HEK293 (cell line): ENCODE data around the gene NRP1.
A peak's percentile ranks its signal among the peaks of the same experiment; 100 is the strongest.

Source experiments
- BCL6B ChIP-seq: fragments of 450-650 bp; formaldehyde crosslinking; IDR thresholded peaks from 2 replicates; pipeline ENCODE4 v1.5.1; 2017; ENCODE audit warnings: missing biosample characterization, missing genetic modification characterization
- HOXD13 ChIP-seq: sonication (generic); formaldehyde crosslinking; IDR thresholded peaks from 2 replicates; pipeline ENCODE4 v1.8.0; 2022; ENCODE audit warnings: missing genetic modification reagents, borderline replicate concordance
- IKZF3 ChIP-seq: fragments of 450-650 bp; IDR thresholded peaks from 2 replicates; pipeline ENCODE4 v1.5.0; 2018; ENCODE audit warnings: missing biosample characterization, mild to moderate bottlenecking, missing genetic modification characterization, moderate library complexity
- KLF17 ChIP-seq: fragments of 450-650 bp; formaldehyde crosslinking; IDR thresholded peaks from 2 replicates; pipeline ENCODE4 v1.5.1; 2016; ENCODE audit warnings: missing biosample characterization, missing genetic modification characterization
- KLF8 ChIP-seq: fragments of 450-650 bp; formaldehyde crosslinking; IDR thresholded peaks from 2 replicates; pipeline ENCODE4 v1.5.1; 2016; ENCODE audit warnings: missing biosample characterization, missing genetic modification characterization
- SP7 ChIP-seq: fragments of 450-650 bp; formaldehyde crosslinking; IDR thresholded peaks from 2 replicates; pipeline ENCODE4 v1.5.1; 2016; ENCODE audit warnings: missing biosample characterization, missing genetic modification characterization
- ZBTB11 ChIP-seq: fragments of 450-650 bp; formaldehyde crosslinking; conservative IDR thresholded peaks from 2 replicates; pipeline ENCODE4 v1.5.1; 2016; ENCODE audit warnings: low read depth, missing biosample characterization, missing genetic modification characterization
- ZNF10 ChIP-seq: fragments of 450-650 bp; formaldehyde crosslinking; IDR thresholded peaks from 2 replicates; pipeline ENCODE4 v1.5.1; 2017; ENCODE audit warnings: missing biosample characterization, missing genetic modification characterization
- ZNF114 ChIP-seq: fragments of 450-650 bp; formaldehyde crosslinking; IDR thresholded peaks from 2 replicates; pipeline ENCODE4 v1.5.0; 2017; ENCODE audit warnings: missing biosample characterization, missing genetic modification characterization
- ZNF19 ChIP-seq: fragments of 450-650 bp; formaldehyde crosslinking; IDR thresholded peaks from 2 replicates; pipeline ENCODE4; 2016; ENCODE audit warnings: missing biosample characterization, missing genetic modification characterization, low read depth
- ZNF211 ChIP-seq: fragments of 450-650 bp; formaldehyde crosslinking; IDR thresholded peaks from 2 replicates; pipeline ENCODE4 v1.5.1; 2016; ENCODE audit warnings: low read depth, missing biosample characterization, missing genetic modification characterization
- ZNF221 ChIP-seq: fragments of 450-650 bp; formaldehyde crosslinking; IDR thresholded peaks from 2 replicates; pipeline ENCODE4 v1.5.1; 2017; ENCODE audit warnings: missing biosample characterization, missing genetic modification characterization, borderline replicate concordance
- ZNF335 ChIP-seq: fragments of 450-650 bp; formaldehyde crosslinking; conservative IDR thresholded peaks from 2 replicates; pipeline ENCODE4 v1.5.1; 2016; ENCODE audit warnings: missing biosample characterization, missing genetic modification characterization
- ZNF350 ChIP-seq: fragments of 450-650 bp; formaldehyde crosslinking; IDR thresholded peaks from 2 replicates; pipeline ENCODE4 v1.5.0; 2017; ENCODE audit warnings: missing biosample characterization, mild to moderate bottlenecking, missing genetic modification characterization
- ZNF404 ChIP-seq: fragments of 450-650 bp; formaldehyde crosslinking; IDR thresholded peaks from 2 replicates; pipeline ENCODE4 v1.5.1; 2017; ENCODE audit warnings: missing biosample characterization, missing genetic modification characterization
- ZNF548 ChIP-seq: fragments of 450-650 bp; formaldehyde crosslinking; IDR thresholded peaks from 2 replicates; pipeline ENCODE4 v1.5.1; 2016; ENCODE audit warnings: missing biosample characterization, missing genetic modification characterization
- ZNF571 ChIP-seq: fragments of 450-650 bp; formaldehyde crosslinking; IDR thresholded peaks from 2 replicates; pipeline ENCODE4 v1.5.0; 2017; ENCODE audit warnings: missing biosample characterization, missing genetic modification characterization
- ZNF585B ChIP-seq: fragments of 450-650 bp; formaldehyde crosslinking; IDR thresholded peaks from 2 replicates; pipeline ENCODE4 v1.5.1; 2016; ENCODE audit warnings: missing biosample characterization, missing genetic modification characterization
- ZNF610 ChIP-seq: fragments of 450-650 bp; formaldehyde crosslinking; IDR thresholded peaks from 2 replicates; pipeline ENCODE4 v1.5.1; 2016; ENCODE audit warnings: missing biosample characterization, missing genetic modification characterization, borderline replicate concordance
- ZNF623 ChIP-seq: fragments of 450-650 bp; formaldehyde crosslinking; IDR thresholded peaks from 2 replicates; pipeline ENCODE4 v1.5.1; 2016; ENCODE audit warnings: missing biosample characterization, missing genetic modification characterization
- ZNF670 ChIP-seq: fragments of 450-650 bp; formaldehyde crosslinking; IDR thresholded peaks from 2 replicates; pipeline ENCODE4 v1.5.1; 2016; ENCODE audit warnings: missing biosample characterization, missing genetic modification characterization, low read depth
- ZNF791 ChIP-seq: fragments of 450-650 bp; formaldehyde crosslinking; IDR thresholded peaks from 2 replicates; pipeline ENCODE4 v1.5.1; 2016; ENCODE audit warnings: missing biosample characterization, missing genetic modification characterization
- ZSCAN16 ChIP-seq: fragments of 450-650 bp; formaldehyde crosslinking; IDR thresholded peaks from 2 replicates; pipeline ENCODE4 v1.5.1; 2016; ENCODE audit warnings: missing biosample characterization, missing genetic modification characterization
- TF ChIP-seq, protein P1 (sequence below): fragments of 450-650 bp; formaldehyde crosslinking; optimal IDR thresholded peaks from 2 replicates; pipeline ENCODE3; 2016; ENCODE audit warnings: missing biosample characterization, mild to moderate bottlenecking, missing genetic modification characterization
- TF ChIP-seq, protein P2 (sequence below): fragments of 450-650 bp; formaldehyde crosslinking; IDR thresholded peaks from 2 replicates; pipeline ENCODE4 v1.5.0; 2017; ENCODE audit warnings: missing biosample characterization, missing genetic modification characterization, borderline replicate concordance
- TF ChIP-seq, protein P3 (sequence below): fragments of 450-650 bp; formaldehyde crosslinking; IDR thresholded peaks from 2 replicates; pipeline ENCODE4 v1.5.1; 2016; ENCODE audit warnings: missing biosample characterization, missing genetic modification characterization

Gene NRP1

DNA sequence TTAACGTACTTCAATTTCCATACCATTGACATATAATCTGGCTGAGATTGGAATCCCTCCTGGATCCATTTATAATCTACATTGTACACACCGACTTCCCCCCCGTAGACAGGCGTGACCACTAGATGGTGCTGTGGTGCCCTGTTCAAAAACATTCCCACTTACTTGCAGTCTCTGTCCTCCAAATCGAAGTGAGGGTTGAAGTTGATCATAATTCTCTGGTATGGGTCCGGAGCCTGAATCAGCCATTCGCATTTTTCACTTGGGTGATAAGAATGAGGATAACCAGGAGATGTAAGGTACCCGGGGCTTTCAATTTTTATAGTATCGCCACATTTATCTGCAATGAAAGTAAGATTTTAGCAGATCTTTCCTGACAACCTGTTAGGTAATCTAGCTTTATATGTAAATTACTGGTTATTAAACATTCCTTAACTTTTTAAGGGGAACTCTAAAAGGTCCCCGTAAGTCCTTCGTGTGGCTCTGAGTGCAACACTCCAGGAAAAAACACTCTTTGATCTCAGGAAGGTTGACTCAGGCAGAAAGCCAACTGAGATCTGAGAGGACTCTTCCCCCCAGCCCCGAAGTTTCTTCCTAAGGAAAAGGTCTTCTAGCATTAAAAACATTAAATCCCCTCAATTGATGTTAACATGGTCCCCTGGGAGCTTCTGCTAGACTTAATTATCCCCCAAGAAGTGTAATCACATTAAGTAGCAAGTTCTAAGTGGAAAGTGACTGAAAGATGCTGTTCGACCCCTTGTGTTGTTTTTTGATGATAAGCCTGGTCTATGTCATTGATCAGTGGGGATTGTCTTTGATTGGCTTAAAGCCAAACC lies 3.7 kb downstream of the NRP1 start (continued):
- TF ChIP-seq ZBTB11 (tag by site-specific recombination) = no peak
- TF ChIP-seq SP7 (tag by site-specific recombination) = peak; percentile 79
- TF ChIP-seq ZNF10 (tag by site-specific recombination) = no peak
- TF ChIP-seq ZNF670 = no peak
- peak; percentile 46 for TF ChIP-seq BCL6B (tag by site-specific recombination)
- TF ChIP-seq ZNF791 (tag by site-specific recombination) = no peak
- TF ChIP-seq HOXD13 (CRISPR knock-in tag) = 0 out of 2 replicates have a peak, but pooled peaks have one; percentile 28
- TF ChIP-seq ZNF585B (tag by site-specific recombination) = no peak
- TF ChIP-seq IKZF3 (tag by site-specific recombination) = peak; percentile 49
- TF ChIP-seq ZNF404 (tag by site-specific recombination) = no peak
- no peak for TF ChIP-seq ZNF571
- 0 out of 2 replicates have a peak, but pooled peaks have one; percentile 17 for TF ChIP-seq ZNF19 (tag by site-specific recombination)
- TF ChIP-seq, protein P1, sequence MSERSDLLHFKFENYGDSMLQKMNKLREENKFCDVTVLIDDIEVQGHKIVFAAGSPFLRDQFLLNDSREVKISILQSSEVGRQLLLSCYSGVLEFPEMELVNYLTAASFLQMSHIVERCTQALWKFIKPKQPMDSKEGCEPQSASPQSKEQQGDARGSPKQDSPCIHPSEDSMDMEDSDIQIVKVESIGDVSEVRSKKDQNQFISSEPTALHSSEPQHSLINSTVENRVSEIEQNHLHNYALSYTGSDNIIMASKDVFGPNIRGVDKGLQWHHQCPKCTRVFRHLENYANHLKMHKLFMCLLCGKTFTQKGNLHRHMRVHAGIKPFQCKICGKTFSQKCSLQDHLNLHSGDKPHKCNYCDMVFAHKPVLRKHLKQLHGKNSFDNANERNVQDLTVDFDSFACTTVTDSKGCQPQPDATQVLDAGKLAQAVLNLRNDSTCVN = no peak
- TF ChIP-seq ZNF623 (tag by site-specific recombination) = no peak
- no peak for TF ChIP-seq ZNF610 (tag by site-specific recombination)
- TF ChIP-seq ZNF335 (tag by site-specific recombination) = peak; percentile 35; the same call in 1 of the 2 replicates
- no peak for TF ChIP-seq KLF17
- TF ChIP-seq, protein P2, sequence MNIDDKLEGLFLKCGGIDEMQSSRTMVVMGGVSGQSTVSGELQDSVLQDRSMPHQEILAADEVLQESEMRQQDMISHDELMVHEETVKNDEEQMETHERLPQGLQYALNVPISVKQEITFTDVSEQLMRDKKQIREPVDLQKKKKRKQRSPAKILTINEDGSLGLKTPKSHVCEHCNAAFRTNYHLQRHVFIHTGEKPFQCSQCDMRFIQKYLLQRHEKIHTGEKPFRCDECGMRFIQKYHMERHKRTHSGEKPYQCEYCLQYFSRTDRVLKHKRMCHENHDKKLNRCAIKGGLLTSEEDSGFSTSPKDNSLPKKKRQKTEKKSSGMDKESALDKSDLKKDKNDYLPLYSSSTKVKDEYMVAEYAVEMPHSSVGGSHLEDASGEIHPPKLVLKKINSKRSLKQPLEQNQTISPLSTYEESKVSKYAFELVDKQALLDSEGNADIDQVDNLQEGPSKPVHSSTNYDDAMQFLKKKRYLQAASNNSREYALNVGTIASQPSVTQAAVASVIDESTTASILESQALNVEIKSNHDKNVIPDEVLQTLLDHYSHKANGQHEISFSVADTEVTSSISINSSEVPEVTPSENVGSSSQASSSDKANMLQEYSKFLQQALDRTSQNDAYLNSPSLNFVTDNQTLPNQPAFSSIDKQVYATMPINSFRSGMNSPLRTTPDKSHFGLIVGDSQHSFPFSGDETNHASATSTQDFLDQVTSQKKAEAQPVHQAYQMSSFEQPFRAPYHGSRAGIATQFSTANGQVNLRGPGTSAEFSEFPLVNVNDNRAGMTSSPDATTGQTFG (tag by site-specific recombination) = no peak
- TF ChIP-seq ZNF548 (tag by site-specific recombination) = no peak
- TF ChIP-seq, protein P3, sequence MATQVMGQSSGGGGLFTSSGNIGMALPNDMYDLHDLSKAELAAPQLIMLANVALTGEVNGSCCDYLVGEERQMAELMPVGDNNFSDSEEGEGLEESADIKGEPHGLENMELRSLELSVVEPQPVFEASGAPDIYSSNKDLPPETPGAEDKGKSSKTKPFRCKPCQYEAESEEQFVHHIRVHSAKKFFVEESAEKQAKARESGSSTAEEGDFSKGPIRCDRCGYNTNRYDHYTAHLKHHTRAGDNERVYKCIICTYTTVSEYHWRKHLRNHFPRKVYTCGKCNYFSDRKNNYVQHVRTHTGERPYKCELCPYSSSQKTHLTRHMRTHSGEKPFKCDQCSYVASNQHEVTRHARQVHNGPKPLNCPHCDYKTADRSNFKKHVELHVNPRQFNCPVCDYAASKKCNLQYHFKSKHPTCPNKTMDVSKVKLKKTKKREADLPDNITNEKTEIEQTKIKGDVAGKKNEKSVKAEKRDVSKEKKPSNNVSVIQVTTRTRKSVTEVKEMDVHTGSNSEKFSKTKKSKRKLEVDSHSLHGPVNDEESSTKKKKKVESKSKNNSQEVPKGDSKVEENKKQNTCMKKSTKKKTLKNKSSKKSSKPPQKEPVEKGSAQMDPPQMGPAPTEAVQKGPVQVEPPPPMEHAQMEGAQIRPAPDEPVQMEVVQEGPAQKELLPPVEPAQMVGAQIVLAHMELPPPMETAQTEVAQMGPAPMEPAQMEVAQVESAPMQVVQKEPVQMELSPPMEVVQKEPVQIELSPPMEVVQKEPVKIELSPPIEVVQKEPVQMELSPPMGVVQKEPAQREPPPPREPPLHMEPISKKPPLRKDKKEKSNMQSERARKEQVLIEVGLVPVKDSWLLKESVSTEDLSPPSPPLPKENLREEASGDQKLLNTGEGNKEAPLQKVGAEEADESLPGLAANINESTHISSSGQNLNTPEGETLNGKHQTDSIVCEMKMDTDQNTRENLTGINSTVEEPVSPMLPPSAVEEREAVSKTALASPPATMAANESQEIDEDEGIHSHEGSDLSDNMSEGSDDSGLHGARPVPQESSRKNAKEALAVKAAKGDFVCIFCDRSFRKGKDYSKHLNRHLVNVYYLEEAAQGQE = no peak
- TF ChIP-seq ZSCAN16 = 0 out of 2 replicates have a peak, but pooled peaks have one; percentile 34
- TF ChIP-seq ZNF211 = no peak
- peak; percentile 63 for TF ChIP-seq KLF8 (tag by site-specific recombination)
- no peak for TF ChIP-seq ZNF114
- no peak for TF ChIP-seq ZNF350 (tag by site-specific recombination)
- no peak for TF ChIP-seq ZNF221 (tag by site-specific recombination)
